Activated T-helper 1 cell treated with anti-CD3 and anti-CD28 coated beads, Interleukin-12 subunit alpha, Interleukin-12 subunit beta, Interleukin-2, Interleukin-4 antibody, amounts not matched to agents 30 ng/mL and 10 ng/mL and 1 ng/mL, durations not matched to agents 14 hours and 24 hours and 36 hours (primary cell): ENCODE results near the gene PPM1D. TPM values are rescaled to one million over a fixed set of nuclear protein-coding genes. Genes with fewer than 3 reads are reported as not detected.
"Not testable (repeated sequence)": the region's sequence is repeated elsewhere in the genome, so short reads cannot be mapped to it uniquely, and the experiment has no call there.

ENCODE experiments used
- DNase-seq: peaks from one replicate; pipeline ENCODE4 v3.0.0; 2021; ENCODE audit warnings: low spot score
- H3K27ac Mint-ChIP-seq: one replicate; pipeline ENCODE4 v1.8.0; 2021; ENCODE audit warnings: mild to moderate bottlenecking, mixed read lengths
- H3K27me3 Mint-ChIP-seq: one replicate; pipeline ENCODE4 v1.8.0; 2022; ENCODE audit warnings: mild to moderate bottlenecking, moderate library complexity, mixed read lengths; ENCODE audit not compliant: insufficient read depth
- H3K36me3 Mint-ChIP-seq: one replicate; pipeline ENCODE4 v1.8.0; 2021; ENCODE audit warnings: low read depth, mixed read lengths
- H3K4me1 Mint-ChIP-seq: one replicate; pipeline ENCODE4 v1.8.0; 2021; ENCODE audit warnings: low read depth, mixed read lengths
- H3K4me3 Mint-ChIP-seq: one replicate; pipeline ENCODE4 v1.8.0; 2021; ENCODE audit warnings: mild to moderate bottlenecking, moderate library complexity, mixed read lengths
- H3K9me3 Mint-ChIP-seq: one replicate; pipeline ENCODE4 v1.8.0; 2021; ENCODE audit warnings: mixed read lengths
- intact Hi-C: fragments of 100-400 bp; cut with micrococcal nuclease; formaldehyde crosslinking; loops from one replicate; pipeline ENCODE4 v1.15.1; 2024
- total RNA-seq: library from RNA; stranded (reverse); gene quantifications from 2 replicates; pipeline ENCODE4 v1.2.3, GENCODE V29; 2022

The PPM1D gene
- total RNA-seq, 1 donor from 2014 or later, result 18.6 TPM

DNA sequence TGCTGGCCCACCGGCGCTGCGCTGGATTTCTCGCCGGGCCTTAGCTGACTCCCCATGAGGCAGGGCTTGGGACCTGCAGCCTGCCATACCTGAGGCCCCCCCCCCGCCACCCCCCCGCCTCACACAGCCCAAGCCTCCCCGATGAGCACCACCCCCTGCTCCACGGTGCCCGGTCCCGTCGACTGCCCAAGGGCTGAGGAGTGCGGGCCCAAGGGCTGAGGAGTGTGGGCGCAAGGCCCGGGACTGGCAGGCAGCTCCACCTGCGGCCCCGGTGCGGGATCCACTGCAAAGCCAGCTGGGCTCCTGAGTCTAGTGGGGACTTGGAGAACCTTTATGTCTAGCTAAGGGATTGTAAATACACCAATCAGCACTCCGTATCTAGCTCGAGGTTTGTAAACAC, 13.8 kb downstream of the PPM1D start:
- H3K27ac Mint-ChIP-seq, DNase-seq, H3K9me3 Mint-ChIP-seq, H3K27me3 Mint-ChIP-seq, H3K4me1 Mint-ChIP-seq, H3K4me3 Mint-ChIP-seq, intact Hi-C loops: not testable (repeated sequence)
- peaks cover 12% of the 10 kb centered on the region for H3K36me3 Mint-ChIP-seq

DNA sequence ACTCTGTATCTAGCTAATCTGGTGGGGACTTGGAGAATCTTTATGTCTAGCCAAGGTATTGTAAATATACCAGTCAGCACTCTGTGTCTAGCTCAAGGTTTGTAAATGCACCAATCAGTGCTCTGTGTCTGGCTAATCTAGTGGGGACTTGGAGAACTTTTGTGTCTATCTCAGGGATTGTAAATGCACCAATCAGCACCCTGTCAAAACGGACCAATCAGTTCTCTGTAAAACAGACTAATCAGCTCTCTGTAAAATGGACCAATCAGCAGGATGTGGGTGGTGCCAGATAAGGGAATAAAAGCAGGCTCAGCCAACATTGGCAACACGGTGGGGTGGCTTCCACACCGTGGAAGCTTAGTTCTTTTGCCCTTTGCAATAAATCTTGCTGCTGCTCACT, 14.3 kb downstream of the PPM1D start:
- H3K9me3 Mint-ChIP-seq, H3K27ac Mint-ChIP-seq, H3K27me3 Mint-ChIP-seq, H3K4me3 Mint-ChIP-seq, intact Hi-C loops, DNase-seq: not testable (repeated sequence)
- H3K36me3 Mint-ChIP-seq, result peaks cover 12% of the 10 kb centered on the region
- peaks cover 13% of the 10 kb centered on the region for H3K4me1 Mint-ChIP-seq

DNA sequence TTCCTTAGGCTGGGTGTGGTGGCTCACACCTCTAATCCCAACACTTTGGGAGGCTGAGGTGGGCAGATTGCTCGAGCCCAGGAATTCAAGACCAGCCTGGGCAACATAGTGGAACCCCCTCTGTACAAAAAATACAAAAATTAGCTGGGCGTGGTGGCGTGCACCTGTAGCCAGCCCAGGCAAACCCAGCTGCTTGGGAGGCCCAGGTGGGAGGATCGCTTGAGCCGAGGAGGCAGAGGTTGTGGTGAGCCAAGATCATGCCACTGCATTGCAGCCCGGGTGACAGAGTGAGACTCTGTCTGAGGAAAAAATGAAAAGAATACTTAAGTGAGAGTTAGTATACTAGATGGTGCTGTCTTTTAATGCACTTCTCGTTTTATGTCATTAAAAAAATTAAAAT, 15.1 kb downstream of the PPM1D start:
- Mint-ChIP-seq H3K27ac (no peak overlapping the region), H3K27me3 (no peaks in the 10 kb centered on the region), H3K4me3 (no peak overlapping the region), H3K36me3 (peaks cover 15% of the 10 kb centered on the region), H3K9me3 (no peaks in the 10 kb centered on the region), H3K4me1 (peaks cover 18% of the 10 kb centered on the region)
- no peak for DNase-seq
- intact Hi-C loops, result no loop called here

DNA sequence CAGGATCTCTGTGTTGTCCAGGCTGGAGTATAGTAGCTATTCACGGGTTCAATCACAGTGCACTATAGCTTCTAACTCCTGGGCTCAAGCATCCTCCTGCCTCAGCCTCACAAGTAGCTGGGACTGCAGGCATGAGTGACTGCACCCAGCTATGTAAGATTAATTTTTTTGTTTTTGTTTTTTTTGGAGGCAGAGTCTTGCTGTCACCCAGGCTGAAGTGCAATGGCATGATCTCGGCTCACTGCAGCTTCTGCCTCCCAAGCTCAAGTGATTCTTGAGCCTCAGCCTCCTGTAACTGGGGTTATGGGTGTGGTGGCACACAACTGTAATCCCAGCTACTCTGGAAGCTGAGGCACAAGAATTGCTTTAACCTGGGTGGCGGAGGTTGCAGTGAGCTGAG, 15.8 kb downstream of the PPM1D start:
- no peak overlapping the region for H3K27ac Mint-ChIP-seq
- no peak overlapping the region for H3K4me3 Mint-ChIP-seq
- intact Hi-C loops, result no loop called here

DNA sequence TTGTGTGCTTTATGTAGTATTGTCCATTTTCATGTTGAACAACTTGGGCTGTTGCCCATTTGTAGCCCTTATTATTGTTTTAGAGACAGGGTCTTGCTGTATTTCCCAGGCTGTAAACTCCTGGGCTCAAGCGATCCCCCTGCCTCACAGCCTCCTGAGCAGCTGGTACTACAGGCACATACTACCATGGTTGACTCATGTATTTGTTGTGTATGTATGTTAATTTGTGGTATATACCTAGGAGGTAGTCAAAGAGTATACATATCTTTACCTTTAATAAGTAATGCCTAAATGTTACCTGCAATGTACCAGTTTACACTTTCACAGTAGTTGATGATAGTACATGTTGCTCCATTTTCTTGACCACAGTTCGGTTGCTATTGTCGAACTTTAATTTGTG, 18.1 kb downstream of the PPM1D start:
- peaks cover 23% of the 10 kb centered on the region for H3K4me1 Mint-ChIP-seq
- intact Hi-C loops, result no loop called here
- H3K36me3 Mint-ChIP-seq, result peaks cover 18% of the 10 kb centered on the region
- DNase-seq, result no peak
- no peak overlapping the region for H3K27ac Mint-ChIP-seq
- no peaks in the 10 kb centered on the region for H3K27me3 Mint-ChIP-seq
- no peak overlapping the region for H3K4me3 Mint-ChIP-seq
- no peaks in the 10 kb centered on the region for H3K9me3 Mint-ChIP-seq

More for the DNA sequence above, 15.8 kb downstream of the PPM1D start:
- Mint-ChIP-seq H3K9me3 (no peaks in the 10 kb centered on the region), H3K4me1 (peaks cover 18% of the 10 kb centered on the region), H3K36me3 (peaks cover 15% of the 10 kb centered on the region), H3K27me3 (no peaks in the 10 kb centered on the region)
- no peak for DNase-seq

DNA sequence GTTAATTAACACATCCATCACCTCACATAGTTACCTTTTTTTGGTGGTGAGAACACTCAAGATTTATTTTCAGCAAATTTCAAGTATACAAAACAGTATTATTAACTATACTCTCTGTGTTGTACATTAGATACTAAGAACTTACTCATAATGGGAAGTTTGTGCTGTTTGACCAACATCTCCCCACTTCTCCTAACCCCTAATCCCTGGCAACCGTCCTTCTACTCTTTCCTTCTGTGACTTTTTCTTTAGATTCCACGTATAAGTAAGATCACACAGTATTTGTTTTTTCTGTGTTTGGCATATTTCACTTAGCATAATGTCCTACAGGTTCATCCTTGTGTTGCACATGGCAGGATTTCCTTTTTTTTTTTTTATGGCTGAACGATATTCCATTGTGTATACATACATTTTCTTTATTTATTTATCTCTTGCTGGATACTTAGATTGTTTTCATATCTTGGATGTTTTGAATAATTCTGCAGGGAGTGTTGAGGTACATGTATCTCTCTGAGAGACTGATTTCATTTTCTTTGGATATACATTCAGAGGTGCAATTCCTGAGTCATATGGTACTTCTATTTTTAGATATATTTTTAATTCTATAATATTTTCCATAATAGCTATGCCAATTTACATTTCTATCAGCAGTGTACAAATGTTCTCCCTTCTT, 19.0 kb downstream of the PPM1D start:
- no peak overlapping the region for H3K4me3 Mint-ChIP-seq
- H3K36me3 Mint-ChIP-seq, result peaks cover 17% of the 10 kb centered on the region
- peaks cover 29% of the 10 kb centered on the region for H3K4me1 Mint-ChIP-seq
- H3K9me3 Mint-ChIP-seq, result no peaks in the 10 kb centered on the region
- no peak for DNase-seq
- intact Hi-C loops, result no loop called here
- H3K27me3 Mint-ChIP-seq, result no peaks in the 10 kb centered on the region
- no peak overlapping the region for H3K27ac Mint-ChIP-seq

DNA sequence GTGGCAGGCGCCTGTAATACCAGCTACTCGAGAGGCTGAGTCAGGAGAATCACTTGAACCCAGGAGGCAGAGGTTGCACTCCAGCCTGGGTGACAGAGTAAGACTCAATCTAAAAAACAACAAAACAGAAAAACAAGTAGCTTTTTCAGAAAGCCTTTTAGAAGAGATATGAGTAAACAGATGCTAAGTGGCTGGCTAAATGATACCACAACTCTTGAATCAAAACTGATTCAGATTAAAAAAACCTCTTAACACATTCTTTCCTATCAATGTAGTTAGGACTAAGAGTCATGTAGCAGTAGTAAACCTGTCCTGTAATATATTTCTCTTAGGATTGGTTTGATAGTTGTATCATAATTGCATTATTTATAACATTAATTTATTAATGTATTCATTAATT, 23.0 kb downstream of the PPM1D start:
- peaks cover 7% of the 10 kb centered on the region for H3K36me3 Mint-ChIP-seq
- no peaks in the 10 kb centered on the region for H3K9me3 Mint-ChIP-seq

DNA sequence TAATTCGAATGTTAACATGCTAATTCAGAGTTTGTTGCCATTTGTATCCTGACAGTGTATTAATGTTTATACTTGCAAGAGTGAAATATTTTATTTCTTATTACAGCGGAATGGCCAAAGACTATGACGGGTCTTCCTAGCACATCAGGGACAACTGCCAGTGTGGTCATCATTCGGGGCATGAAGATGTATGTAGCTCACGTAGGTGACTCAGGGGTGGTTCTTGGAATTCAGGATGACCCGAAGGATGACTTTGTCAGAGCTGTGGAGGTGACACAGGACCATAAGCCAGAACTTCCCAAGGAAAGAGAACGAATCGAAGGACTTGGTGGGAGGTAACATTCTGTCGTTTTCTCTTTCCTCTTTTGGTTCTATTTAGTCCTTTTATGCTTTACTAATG, 23.4 kb downstream of the PPM1D start:
- no peak overlapping the region for H3K27ac Mint-ChIP-seq
- peaks cover 9% of the 10 kb centered on the region for H3K36me3 Mint-ChIP-seq
- intact Hi-C loops, result no loop called here
- DNase-seq, result no peak
- H3K9me3 Mint-ChIP-seq, result no peaks in the 10 kb centered on the region
- no peaks in the 10 kb centered on the region for H3K27me3 Mint-ChIP-seq
- peaks cover 23% of the 10 kb centered on the region for H3K4me1 Mint-ChIP-seq
- H3K4me3 Mint-ChIP-seq, result no peak overlapping the region

More for the DNA sequence above, 23.0 kb downstream of the PPM1D start:
- Mint-ChIP-seq H3K27me3 (no peaks in the 10 kb centered on the region), H3K4me3 (no peak overlapping the region), H3K4me1 (peaks cover 25% of the 10 kb centered on the region), H3K27ac (no peak overlapping the region)
- DNase-seq, result no peak
- intact Hi-C loops, result no loop called here

DNA sequence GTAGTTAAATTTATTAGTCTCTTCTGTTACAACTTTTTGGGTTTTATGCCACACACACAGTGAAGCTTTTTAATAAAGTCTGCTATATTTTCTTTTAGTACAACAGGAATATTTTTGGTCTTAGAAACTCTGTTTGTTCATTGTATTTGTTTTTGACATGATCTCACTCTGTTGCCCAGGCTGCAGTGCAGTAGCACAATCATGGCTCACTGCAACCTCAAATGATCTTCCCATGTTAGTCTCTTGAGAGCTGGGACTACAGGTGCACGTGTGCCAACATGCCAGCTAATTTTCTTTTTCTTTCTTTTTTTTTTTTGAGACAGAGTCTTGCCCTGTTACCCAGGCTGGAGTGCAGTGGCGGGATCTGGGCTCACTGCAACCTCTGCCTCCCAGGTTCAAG, 27.1 kb downstream of the PPM1D start:
- Mint-ChIP-seq H3K9me3 (no peaks in the 10 kb centered on the region), H3K4me1 (peaks cover 9% of the 10 kb centered on the region)

DNA sequence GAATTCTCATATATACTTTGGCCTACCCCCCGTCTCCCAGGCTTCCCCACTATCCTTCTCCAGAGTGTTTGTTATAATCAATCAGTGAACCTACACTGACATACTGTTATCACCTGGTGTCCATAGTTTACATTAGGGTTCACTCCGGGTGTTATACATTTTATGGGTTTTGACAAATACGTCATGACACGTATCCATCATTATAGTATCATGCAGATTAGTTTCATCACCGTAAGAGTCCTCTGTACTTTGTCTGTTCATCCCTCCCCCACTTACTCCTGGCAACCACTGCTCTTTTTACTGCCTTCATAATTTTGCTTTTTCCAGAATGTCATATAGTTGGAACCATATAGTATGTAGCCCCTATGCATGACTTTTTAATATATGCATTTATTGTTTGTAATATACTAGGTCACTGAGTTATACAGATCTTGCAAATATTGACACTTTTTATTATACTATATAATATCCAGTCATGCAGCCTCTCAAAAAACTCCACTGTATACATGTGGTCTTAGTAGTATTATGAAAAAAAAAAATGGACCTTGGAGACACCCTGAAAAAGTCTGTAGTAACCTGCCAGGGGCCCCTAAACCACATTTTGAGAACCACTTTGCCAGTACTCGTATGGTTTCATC, 28.4 kb downstream of the PPM1D start:
- peaks cover 4% of the 10 kb centered on the region for H3K36me3 Mint-ChIP-seq
- no peak overlapping the region for H3K4me3 Mint-ChIP-seq
- no peaks in the 10 kb centered on the region for H3K27me3 Mint-ChIP-seq
- intact Hi-C loops, result no loop called here
- H3K9me3 Mint-ChIP-seq, result no peaks in the 10 kb centered on the region
- H3K4me1 Mint-ChIP-seq, result peaks cover 5% of the 10 kb centered on the region
- no peak for DNase-seq
- no peak overlapping the region for H3K27ac Mint-ChIP-seq

More for the DNA sequence above, 27.1 kb downstream of the PPM1D start:
- no peak for DNase-seq
- Mint-ChIP-seq H3K36me3 (peaks cover 6% of the 10 kb centered on the region), H3K4me3 (no peak overlapping the region), H3K27ac (no peak overlapping the region), H3K27me3 (no peaks in the 10 kb centered on the region)
- intact Hi-C loops, result no loop called here

DNA sequence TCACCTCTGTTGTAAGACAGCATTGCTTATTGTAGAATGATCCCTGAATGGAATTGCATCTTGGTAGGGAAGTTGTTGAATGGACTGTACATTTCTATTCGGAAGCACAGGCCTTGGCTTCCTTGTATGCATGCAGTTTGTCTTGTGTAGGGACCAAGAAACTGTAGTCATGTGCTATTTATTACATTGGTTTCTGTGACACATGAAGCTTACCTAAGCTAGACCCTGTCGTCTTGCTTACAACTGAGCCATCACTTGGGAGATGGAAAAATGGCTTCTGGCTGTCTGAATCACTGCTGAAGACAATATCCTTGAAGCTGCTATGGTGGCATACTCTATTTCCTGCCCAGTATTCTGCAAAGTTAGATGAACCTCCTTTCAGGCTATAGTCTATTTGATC, 29.1 kb downstream of the PPM1D start:
- H3K27me3 Mint-ChIP-seq, result no peaks in the 10 kb centered on the region
- no peaks in the 10 kb centered on the region for H3K4me1 Mint-ChIP-seq
- no peaks in the 10 kb centered on the region for H3K9me3 Mint-ChIP-seq
- H3K36me3 Mint-ChIP-seq, result peaks cover 4% of the 10 kb centered on the region
- DNase-seq, result no peak
- no peak overlapping the region for H3K27ac Mint-ChIP-seq
- H3K4me3 Mint-ChIP-seq, result no peak overlapping the region
- intact Hi-C loops, result no loop called here

DNA sequence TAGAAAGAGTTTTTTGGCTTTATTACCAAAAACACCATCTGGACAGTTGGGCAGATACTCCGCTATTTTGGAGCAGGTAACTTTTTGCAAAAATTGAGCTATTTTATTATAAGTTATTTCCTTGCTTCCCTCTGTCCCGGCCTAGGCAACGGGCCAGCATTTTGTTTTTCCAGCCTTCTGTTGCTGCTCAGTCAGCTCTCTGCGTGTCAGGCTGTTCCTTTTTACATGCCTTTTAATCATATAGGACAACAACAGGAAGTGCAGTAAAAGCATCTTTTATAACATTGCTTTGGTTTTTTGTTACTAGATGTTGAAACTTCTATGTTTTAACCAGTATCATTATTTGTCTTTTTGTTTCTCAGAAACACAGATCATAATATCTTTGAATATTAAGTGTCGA, 30.4 kb downstream of the PPM1D start:
- no peaks in the 10 kb centered on the region for H3K27me3 Mint-ChIP-seq
- no peak for DNase-seq
- peaks cover 4% of the 10 kb centered on the region for H3K36me3 Mint-ChIP-seq
- no peak overlapping the region for H3K27ac Mint-ChIP-seq
- no peaks in the 10 kb centered on the region for H3K4me1 Mint-ChIP-seq
- H3K4me3 Mint-ChIP-seq, result no peak overlapping the region
- no peaks in the 10 kb centered on the region for H3K9me3 Mint-ChIP-seq
- intact Hi-C loops, result loop anchor here (10.0 kb wide), 1 partner anchor 486 kb away; the partner anchor contains the start of gene CA4

DNA sequence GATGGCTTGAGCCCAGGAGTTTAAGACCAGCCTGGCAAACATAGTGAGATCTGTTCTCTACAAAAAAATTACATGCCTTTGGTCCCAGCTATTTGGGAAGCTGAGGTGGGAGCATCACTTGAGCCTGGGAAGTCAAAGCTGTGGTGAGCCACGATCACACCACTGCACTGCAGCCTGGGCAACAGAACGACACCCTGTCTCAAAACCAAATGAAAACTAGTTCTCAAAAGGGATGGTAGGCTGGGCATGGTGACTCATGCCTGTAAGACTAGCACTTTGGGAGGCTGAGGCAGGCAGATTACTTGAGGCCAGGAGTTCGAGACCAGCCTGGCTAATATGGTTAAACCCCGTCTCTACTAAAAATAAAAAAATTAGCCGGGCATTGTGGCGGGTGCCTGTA, 31.1 kb downstream of the PPM1D start:
- DNase-seq, result no peak
- no peaks in the 10 kb centered on the region for H3K4me1 Mint-ChIP-seq
- intact Hi-C loops, result loop anchor here (10.0 kb wide), 1 partner anchor 486 kb away; the partner anchor contains the start of gene CA4
- H3K4me3 Mint-ChIP-seq, result no peak overlapping the region
- no peaks in the 10 kb centered on the region for H3K9me3 Mint-ChIP-seq
- H3K27ac Mint-ChIP-seq, result no peak overlapping the region
- peaks cover 7% of the 10 kb centered on the region for H3K36me3 Mint-ChIP-seq
- H3K27me3 Mint-ChIP-seq, result no peaks in the 10 kb centered on the region
